ENCODE results near the gene MBOAT1.

DNA sequence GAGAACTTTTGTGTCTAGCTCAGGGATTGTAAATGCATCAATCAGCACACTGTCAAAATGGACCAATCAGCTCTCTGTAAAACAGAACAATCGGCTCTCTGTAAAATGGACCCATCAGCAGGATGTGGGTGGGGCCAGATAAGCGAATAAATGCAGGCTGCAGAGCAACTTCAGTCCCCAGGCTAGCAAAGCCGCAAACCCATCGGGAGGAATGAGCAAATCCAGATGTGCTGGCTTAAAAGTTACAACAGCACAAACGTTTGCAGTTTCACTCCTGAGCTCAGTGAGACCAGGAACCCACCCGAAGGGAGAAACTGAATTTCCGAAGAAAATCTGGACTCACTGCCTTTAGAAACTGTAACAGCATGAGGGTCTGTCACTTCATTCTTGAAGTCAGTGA lies 21.9 kb upstream of the MBOAT1 start:
- TF ChIP-seq, protein P1, sequence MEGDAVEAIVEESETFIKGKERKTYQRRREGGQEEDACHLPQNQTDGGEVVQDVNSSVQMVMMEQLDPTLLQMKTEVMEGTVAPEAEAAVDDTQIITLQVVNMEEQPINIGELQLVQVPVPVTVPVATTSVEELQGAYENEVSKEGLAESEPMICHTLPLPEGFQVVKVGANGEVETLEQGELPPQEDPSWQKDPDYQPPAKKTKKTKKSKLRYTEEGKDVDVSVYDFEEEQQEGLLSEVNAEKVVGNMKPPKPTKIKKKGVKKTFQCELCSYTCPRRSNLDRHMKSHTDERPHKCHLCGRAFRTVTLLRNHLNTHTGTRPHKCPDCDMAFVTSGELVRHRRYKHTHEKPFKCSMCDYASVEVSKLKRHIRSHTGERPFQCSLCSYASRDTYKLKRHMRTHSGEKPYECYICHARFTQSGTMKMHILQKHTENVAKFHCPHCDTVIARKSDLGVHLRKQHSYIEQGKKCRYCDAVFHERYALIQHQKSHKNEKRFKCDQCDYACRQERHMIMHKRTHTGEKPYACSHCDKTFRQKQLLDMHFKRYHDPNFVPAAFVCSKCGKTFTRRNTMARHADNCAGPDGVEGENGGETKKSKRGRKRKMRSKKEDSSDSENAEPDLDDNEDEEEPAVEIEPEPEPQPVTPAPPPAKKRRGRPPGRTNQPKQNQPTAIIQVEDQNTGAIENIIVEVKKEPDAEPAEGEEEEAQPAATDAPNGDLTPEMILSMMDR (optimal IDR thresholded peaks at IDR 0.05 in 1 of 3, IDR thresholded peaks at IDR 0.05 in 1 of 3, conservative IDR thresholded peaks at IDR 0.05 in 1 of 3; ENCODE audit: extremely low read depth in 1 of 3, insufficient read depth in 2 of 3, low read length in 3 of 3) = no peak
- no peak for TF ChIP-seq EZH2 (IDR thresholded peaks at IDR 0.05; ENCODE audit: low read length)
